ENCODE measurements around the gene MSH5. TPM values are rescaled to one million over a fixed set of nuclear protein-coding genes. Genes with fewer than 3 reads are reported as not detected.
A peak's percentile ranks its signal among the peaks of the same experiment; 100 is the strongest.

The MSH5 gene
- total and polyA plus RNA-seq, 2 of the 13 experiments (the other 11 are each of a cell fraction or from before 2014, with no cell fraction given) = 10.2 to 38.7 TPM

GRCh38 chr6:31729515-31729978 lies 10.3 kb upstream of the MSH5 start (continued):
- TF ChIP-seq ZBTB3 (CRISPR knock-in tag; IDR thresholded peaks at IDR 0.05; ENCODE audit: borderline replicate concordance, low read depth) (no peak; the same call in 1 of the 2 replicates), ZNF563 (CRISPR knock-in tag; IDR thresholded peaks at IDR 0.05) (no peak), TBX2 (CRISPR knock-in tag; IDR thresholded peaks at IDR 0.05; ENCODE audit: borderline replicate concordance) (no peak; the same call in 1 of the 2 replicates), HDAC1 (CRISPR knock-in tag; IDR thresholded peaks at IDR 0.05) (peak; percentile 78), STAT5B (CRISPR knock-in tag; IDR thresholded peaks at IDR 0.05) (no peak), SSRP1 (CRISPR knock-in tag; IDR thresholded peaks at IDR 0.05) (no peak; the same call in 1 of the 2 replicates), ZFP41 (CRISPR knock-in tag; IDR thresholded peaks at IDR 0.05; ENCODE audit: borderline replicate concordance) (no peak), PATZ1 (CRISPR knock-in tag; IDR thresholded peaks at IDR 0.05) (peak; percentile 69), SMAD1 (CRISPR knock-in tag; IDR thresholded peaks at IDR 0.05; ENCODE audit: borderline replicate concordance, low read depth) (peak; percentile 61; the same call in 1 of the 2 replicates), RNF2 (conservative IDR thresholded peaks at IDR 0.05; ENCODE audit: low read depth) (no peak), HDAC6 (IDR thresholded peaks at IDR 0.05; ENCODE audit: low read depth, low read length) (no peak), ZNF558 (CRISPR knock-in tag; IDR thresholded peaks at IDR 0.05; ENCODE audit: borderline replicate concordance) (no peak), WIZ (CRISPR knock-in tag; IDR thresholded peaks at IDR 0.05) (no peak), NAIF1 (CRISPR knock-in tag; IDR thresholded peaks at IDR 0.05; ENCODE audit: borderline replicate concordance) (no peak), TRIM24 (CRISPR knock-in tag; IDR thresholded peaks at IDR 0.05) (no peak), ZNF660 (CRISPR knock-in tag; IDR thresholded peaks at IDR 0.05; ENCODE audit: borderline replicate concordance, low read depth) (no peak), IRF1 (CRISPR knock-in tag; IDR thresholded peaks at IDR 0.05; ENCODE audit: low read depth) (no peak), ZNF816 (CRISPR knock-in tag; IDR thresholded peaks at IDR 0.05; ENCODE audit: borderline replicate concordance) (no peak; the same call in 1 of the 2 replicates), ZBTB42 (CRISPR knock-in tag; IDR thresholded peaks at IDR 0.05) (no peak), ATF4 (CRISPR knock-in tag; IDR thresholded peaks at IDR 0.05) (peak in 1 of 2 experiments; percentile 35; a peak in 1 of 4 replicates), ZBTB43 (CRISPR knock-in tag; conservative IDR thresholded peaks at IDR 0.05) (peak; percentile 63), ZNF282 (IDR thresholded peaks at IDR 0.05; ENCODE audit: partially characterized antibody) (no peak), ZNF232 (CRISPR knock-in tag; IDR thresholded peaks at IDR 0.05; ENCODE audit: borderline replicate concordance) (no peak; the same call in 1 of the 2 replicates), NR2F2 (IDR thresholded peaks at IDR 0.05; ENCODE audit: borderline replicate concordance, low read depth) (no peak), ZSCAN12 (CRISPR knock-in tag; IDR thresholded peaks at IDR 0.05) (no peak), FOXJ3 (CRISPR knock-in tag; IDR thresholded peaks at IDR 0.05; ENCODE audit: borderline replicate concordance) (peak; percentile 65; the same call in 1 of the 2 replicates)

Measured in HepG2 (cell line).